H1 (cell line): ENCODE measurements around the gene KRT32. TPM values are rescaled to one million over a fixed set of nuclear protein-coding genes. Genes with fewer than 3 reads are reported as not detected.

Experiments used
- CTCF ChIA-PET: fragments of 300-600 bp; sonication (Branson Sonifier 250); formaldehyde crosslinking; loops from one replicate; lab custom pipeline; 2021; ENCODE audit not compliant: partially characterized antibody; lab: Charles Lee
- POLR2A ChIA-PET: fragments of 300-600 bp; sonication (Branson Sonifier 250); formaldehyde crosslinking; loops from one replicate; lab custom pipeline; 2021; ENCODE audit warnings: inconsistent platforms; ENCODE audit not compliant: partially characterized antibody; lab: Charles Lee
- DNase-seq, 2 experiments: peaks; one replicate each; pipeline versions ENCODE4 v3.0.0 to v3.0.0-alpha.2; 2010 to 2022; ENCODE audit warnings: low spot score in 2 of 2, low read depth in 1 of 2, mixed read lengths in 1 of 2
- FAIRE-seq: peaks from 2 replicates; lab custom pipeline; 2011; peaks lifted over from hg19 to GRCh38; lab: Jason Lieb, UNC
- H2AFZ ChIP-seq: 2 replicates; pipeline ENCODE4 v1.8.1; 2012; ENCODE audit warnings: low read length, inconsistent platforms
- H2AK5ac ChIP-seq: 2 replicates; pipeline ENCODE4 v1.6.1; 2013; ENCODE audit warnings: low read depth, low read length
- H2BK120ac ChIP-seq: replicated peaks from 2 replicates; pipeline ENCODE3; 2013; ENCODE audit warnings: low read depth, low read length, inconsistent platforms
- H2BK12ac ChIP-seq: 2 replicates; pipeline ENCODE4 v1.6.1; 2013; ENCODE audit warnings: low read depth, low read length
- H2BK15ac ChIP-seq: 2 replicates; pipeline ENCODE4 v1.6.1; 2013; ENCODE audit warnings: low read length
- H2BK20ac ChIP-seq: 2 replicates; pipeline ENCODE4 v1.6.1; 2013; ENCODE audit warnings: low read length
- H2BK5ac ChIP-seq: 2 replicates; pipeline ENCODE4 v1.6.1; 2013; ENCODE audit warnings: low read depth, low read length
- H3K14ac ChIP-seq: 2 replicates; pipeline ENCODE4 v1.6.1; 2013; ENCODE audit warnings: inconsistent platforms; ENCODE audit not compliant: insufficient read length
- H3K18ac ChIP-seq: 2 replicates; pipeline ENCODE4 v1.6.1; 2013; ENCODE audit warnings: low read length; ENCODE audit errors: extremely low read depth
- H3K23ac ChIP-seq: 2 replicates; pipeline ENCODE4 v1.6.1; 2013; ENCODE audit warnings: inconsistent platforms; ENCODE audit not compliant: insufficient read length
- H3K23me2 ChIP-seq: 2 replicates; pipeline ENCODE4 v1.6.1; 2013; ENCODE audit warnings: low read depth, low read length
- H3K27ac ChIP-seq: 2 replicates; pipeline ENCODE4 v1.6.1; 2011; ENCODE audit warnings: low read depth, low read length, inconsistent platforms
- H3K27me3 ChIP-seq, 4 experiments: replicated peaks in 1 of 4; 1 replicate in 1 of 4; 2 replicates in 3 of 4; pipeline versions ENCODE4 v1.6.1 to v1.8.1; 2011 to 2013; ENCODE audit warnings: low read length in 3 of 4, mild to moderate bottlenecking in 3 of 4, inconsistent platforms in 2 of 4, mixed read lengths in 2 of 4, moderate library complexity in 1 of 4; ENCODE audit not compliant: control insufficient read depth in 3 of 4, insufficient read depth in 3 of 4; ENCODE audit errors: extremely low read depth in 1 of 4
- H3K36me3 ChIP-seq, 4 experiments: 2 replicates each; pipeline versions ENCODE4 v1.6.1 to v1.8.1; 2011 to 2013; ENCODE audit warnings: mild to moderate bottlenecking in 4 of 4, low read length in 3 of 4, moderate library complexity in 2 of 4, control low read depth in 1 of 4, inconsistent platforms in 1 of 4; ENCODE audit not compliant: insufficient read depth in 4 of 4, control insufficient read depth in 2 of 4
- H3K4ac ChIP-seq: replicated peaks from 2 replicates; pipeline ENCODE3; 2013; ENCODE audit warnings: low read length, low read depth, mixed read lengths, inconsistent platforms; ENCODE audit not compliant: insufficient read length
- H3K4me1 ChIP-seq, 4 experiments: replicated peaks in 1 of 4; 1 replicate in 1 of 4; 2 replicates in 3 of 4; pipeline versions ENCODE4 v1.6.1 to v1.8.1; 2011 to 2013; ENCODE audit warnings: low read length in 3 of 4, inconsistent platforms in 2 of 4, mixed read lengths in 1 of 4; ENCODE audit not compliant: insufficient read depth in 4 of 4, control insufficient read depth in 3 of 4
- H3K4me2 ChIP-seq, 2 experiments: 2 replicates each; pipeline versions ENCODE4 v1.6.1 to v1.8.1; 2011 to 2013; ENCODE audit warnings: low read depth in 2 of 2, low read length in 2 of 2, control low read depth in 1 of 2, inconsistent platforms in 1 of 2, mild to moderate bottlenecking in 1 of 2; ENCODE audit not compliant: insufficient read depth in 1 of 2
- H3K4me3 ChIP-seq, 4 experiments: fragments of 200-600, 300-600 bp in 1 of 4; sonication (generic), shearing (Covaris generic), sonication (Bioruptor Twin) in 1 of 4; 2 replicates each; pipeline versions ENCODE4 v1.5.1 to v1.8.1; 2011 to 2016; ENCODE audit warnings: low read length in 4 of 4, low read depth in 3 of 4, control low read depth in 2 of 4, inconsistent platforms in 2 of 4, mild to moderate bottlenecking in 2 of 4, mixed read lengths in 1 of 4, moderate library complexity in 1 of 4; ENCODE audit not compliant: insufficient read depth in 2 of 4; ENCODE audit errors: extremely low read depth in 1 of 4
- H3K56ac ChIP-seq: replicated peaks from 2 replicates; pipeline ENCODE3; 2013; ENCODE audit warnings: low read depth, mild to moderate bottlenecking, mixed read lengths, low read length, inconsistent platforms; ENCODE audit not compliant: insufficient read length
- H3K79me1 ChIP-seq: 2 replicates; pipeline ENCODE4 v1.6.1; 2013; ENCODE audit warnings: low read depth, low read length, control low read depth
- H3K79me2 ChIP-seq, 2 experiments: 2 replicates each; pipeline versions ENCODE4 v1.6.1 to v1.8.1; 2012 to 2013; ENCODE audit warnings: low read length in 2 of 2, mild to moderate bottlenecking in 2 of 2, inconsistent platforms in 1 of 2; ENCODE audit not compliant: insufficient read depth in 2 of 2, control insufficient read depth in 1 of 2
- H3K9ac ChIP-seq, 4 experiments: replicated peaks in 1 of 4; 1 replicate in 1 of 4; 2 replicates in 3 of 4; pipeline versions ENCODE4 v1.6.1 to v1.8.1; 2011 to 2013; ENCODE audit warnings: low read depth in 3 of 4, low read length in 3 of 4, control low read depth in 2 of 4, mild to moderate bottlenecking in 2 of 4, moderate library complexity in 2 of 4, inconsistent platforms in 1 of 4; ENCODE audit errors: extremely low read depth in 1 of 4
- H3K9me3 ChIP-seq, 2 experiments: 2 replicates each; pipeline versions ENCODE4 v1.6.1 to v1.8.1; 2012 to 2013; ENCODE audit warnings: mild to moderate bottlenecking in 2 of 2, moderate library complexity in 2 of 2, control low read depth in 1 of 2, inconsistent platforms in 1 of 2, low read depth in 1 of 2, low read length in 1 of 2, mixed read lengths in 1 of 2; ENCODE audit not compliant: insufficient read depth in 2 of 2
- H4K20me1 ChIP-seq, 2 experiments: replicated peaks in 1 of 2; 2 replicates each; pipeline versions ENCODE3 to v1.8.1; 2011 to 2013; ENCODE audit warnings: inconsistent platforms in 2 of 2, low read length in 2 of 2, mild to moderate bottlenecking in 1 of 2; ENCODE audit not compliant: insufficient read depth in 2 of 2, control insufficient read depth in 1 of 2
- H4K5ac ChIP-seq: 2 replicates; pipeline ENCODE4 v1.6.1; 2013; ENCODE audit warnings: low read length, low read depth, mixed read lengths, inconsistent platforms; ENCODE audit not compliant: insufficient read length
- H4K8ac ChIP-seq: 2 replicates; pipeline ENCODE4 v1.8.0; 2013; ENCODE audit warnings: mild to moderate bottlenecking, moderate library complexity, low read length, inconsistent platforms; ENCODE audit not compliant: insufficient read depth; ENCODE audit errors: extremely low read depth
- H4K91ac ChIP-seq: replicated peaks from 2 replicates; pipeline ENCODE3; 2013; ENCODE audit warnings: low read length, mixed read lengths, inconsistent platforms; ENCODE audit not compliant: insufficient read length
- PHF8 ChIP-seq: fragments of 200-600 bp; sonication (generic); conservative IDR thresholded peaks from 2 replicates; pipeline ENCODE4 v1.7.1; 2012; ENCODE audit warnings: low read depth, mild to moderate bottlenecking, inconsistent platforms, low read length, moderate library complexity
- RBBP5 ChIP-seq: IDR thresholded peaks from 2 replicates; pipeline ENCODE4 v1.7.1; 2012; ENCODE audit warnings: low read depth, mild to moderate bottlenecking, inconsistent platforms, low read length, moderate library complexity, borderline replicate concordance
- SP2 ChIP-seq: IDR thresholded peaks from 2 replicates; pipeline ENCODE4 v1.6.1; 2012; ENCODE audit warnings: mild to moderate bottlenecking, low read length, inconsistent platforms
- WGBS, 2 experiments: shearing (Covaris generic) in 1 of 2; methylation state at CpG; one replicate each; pipeline versions ENCODE4 v1.1.6 to v1.1.7; 2013 to 2015; ENCODE audit warnings: low lambda C conversion rate in 2 of 2, mixed read lengths in 2 of 2, inconsistent platforms in 1 of 2, low coverage in 1 of 2, missing lambda C conversion rate in 1 of 2; ENCODE audit not compliant: insufficient replicate concordance in 2 of 2, insufficient coverage in 1 of 2, insufficient read length in 1 of 2; ENCODE audit errors: extremely low coverage in 1 of 2, missing lambda C conversion rate in 1 of 2; 5-methylcytosine and 5-hydroxymethylcytosine counted together
- polyA plus RNA-seq, 7 experiments: library from polyadenylated mRNA; depleted of rRNA in 3 of 7; stranded (reverse) in 5 of 7; unstranded in 2 of 7; fragments of >200 nt in 5 of 7; fragments of 200-250 nt in 2 of 7; gene quantifications; 1 replicate in 5 of 7; 2 replicates in 1 of 7; 4 replicates in 1 of 7; pipeline versions ENCODE4 v1.2.1 to v1.2.3, GENCODE V29; 2011 to 2013; ENCODE audit warnings: missing spikeins in 2 of 7, mixed read lengths in 2 of 7
- total RNA-seq: library from RNA; stranded (reverse); fragmentation: NEBNext Ultra II Directional; extraction: Animal tissue kit (Norgen Biotek cat#: 25700); gene quantifications from 2 replicates; pipeline ENCODE4 v1.2.1, GENCODE V29; 2021

Gene KRT32
- total and polyA plus RNA-seq, 2 of the 8 experiments (the other 6 are each of a cell fraction or from before 2014, with no cell fraction given) = not detected

DNA sequence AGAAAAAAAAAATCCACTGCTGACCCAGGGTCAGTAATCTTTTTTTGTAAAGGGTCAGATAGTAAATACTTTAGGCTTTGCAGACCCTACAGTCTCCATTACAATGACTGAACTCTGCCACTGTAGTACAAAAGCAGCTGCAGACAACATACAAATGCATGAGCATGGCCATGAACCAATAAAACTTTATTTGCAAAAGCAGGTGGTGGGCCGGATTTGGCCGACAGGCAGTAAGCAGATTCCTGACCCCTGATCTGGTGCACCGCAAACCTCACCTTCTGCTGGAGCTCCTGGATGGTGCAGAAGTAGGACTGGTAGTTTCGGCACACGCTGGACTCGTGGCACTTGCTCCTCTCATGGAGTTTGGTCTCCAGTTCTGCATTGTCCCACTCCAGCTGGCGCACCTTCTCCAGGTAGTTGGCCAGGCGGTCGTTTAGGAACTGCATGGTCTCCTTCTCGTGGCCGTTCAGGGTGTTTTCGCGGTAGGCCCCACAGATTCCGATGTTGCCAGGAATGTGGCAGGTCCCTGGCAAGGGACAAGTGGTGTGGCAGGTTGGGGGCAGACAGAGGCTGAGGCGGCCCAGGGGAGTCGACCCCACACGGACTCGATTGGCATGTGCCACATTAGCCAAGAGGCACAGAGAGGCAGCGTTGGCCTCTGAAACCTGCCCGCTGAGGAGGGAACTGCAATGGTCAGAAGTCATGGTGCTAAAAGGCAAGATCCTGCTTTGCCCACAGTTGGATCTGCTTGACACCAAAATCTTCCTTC is 55.9 kb downstream of the KRT32 start:
- no peaks in the 10 kb centered on the region for H3K79me2 ChIP-seq
- H2BK20ac ChIP-seq = no peak overlapping the region
- H3K14ac ChIP-seq = no peak overlapping the region
- 94% methylated on average over 20 of the region's 20 CpGs; no CpG with 5 or more reads in 1 of the 2 experiments for WGBS, 2 experiments
- no peak overlapping the region for H2AK5ac ChIP-seq
- no peak overlapping the region for H4K5ac ChIP-seq
- H2BK5ac ChIP-seq = peak overlapping the region; percentile 15; the same call in 1 of the 2 replicates
- no peak overlapping the region for H2BK120ac ChIP-seq
- H4K20me1 ChIP-seq = no peaks in the 10 kb centered on the region
- TF ChIP-seq SP2 (no peak), PHF8 (no peak), RBBP5 (no peak)
- no peaks in the 10 kb centered on the region for H3K79me1 ChIP-seq
- H3K23ac ChIP-seq = no peak overlapping the region
- peak overlapping the region; percentile 76; the same call in 1 of the 2 replicates for H2BK15ac ChIP-seq
- H3K27me3 ChIP-seq = no peaks in the 10 kb centered on the region; a peak in 2 of 7 replicates
- peaks cover 0 to 7% (median 1%) of the 10 kb centered on the region in 4 experiments; a peak in 5 of 7 replicates for H3K4me1 ChIP-seq
- CTCF ChIA-PET = interaction anchor here (0.6 to 0.9 kb wide), 2 partner anchors 89 to 252 kb away, joined by 3 read pairs; no protein-coding TSS in a partner anchor
- no peak overlapping the region for H3K9ac ChIP-seq
- POLR2A ChIA-PET = no interaction called here
- no peak overlapping the region for H3K4me3 ChIP-seq
- H3K4me2 ChIP-seq = no peak overlapping the region
- no peak overlapping the region for H4K91ac ChIP-seq
- no peak overlapping the region for H2AFZ ChIP-seq
- H3K4ac ChIP-seq = no peak overlapping the region
- H3K9me3 ChIP-seq = no peaks in the 10 kb centered on the region
- no peak for FAIRE-seq
- H3K18ac ChIP-seq = peak overlapping the region; percentile 43; the same call in 1 of the 2 replicates
- no peaks in the 10 kb centered on the region for H3K36me3 ChIP-seq
- no peaks in the 10 kb centered on the region for H3K23me2 ChIP-seq
- no peak overlapping the region for H3K27ac ChIP-seq
- peak overlapping the region; percentile 53; the same call in 1 of the 2 replicates for H2BK12ac ChIP-seq
- H3K56ac ChIP-seq = no peak overlapping the region
- no peak for DNase-seq
- no peak overlapping the region for H4K8ac ChIP-seq
